RWPE2 (cell line): ENCODE results near the gene PTGES.

Experiments
- ATAC-seq: fragments of 200-7000 bp; cut with Tn5 transposase; 3 replicates; pipeline ENCODE4 v1.9.1; 2021; ENCODE audit warnings: low read depth
- DNase-seq: peaks from one replicate; pipeline ENCODE4 v3.0.0-alpha.2; 2020; ENCODE audit warnings: low spot score
- H3K27ac ChIP-seq: fragments of 450-650 bp; 2 replicates; pipeline ENCODE4 v1.5.1; 2017; ENCODE audit warnings: mild to moderate bottlenecking; ENCODE audit not compliant: poor library complexity, severe bottlenecking
- H3K27me3 ChIP-seq: fragments of 250-450 bp; sonication (Bioruptor Pico); 2 replicates; pipeline ENCODE4 v1.5.1; 2021; ENCODE audit warnings: mild to moderate bottlenecking, moderate library complexity; ENCODE audit not compliant: insufficient read depth, poor library complexity, severe bottlenecking
- H3K36me3 ChIP-seq: fragments of 250-450 bp; sonication (Bioruptor Pico); 2 replicates; pipeline ENCODE4 v1.5.1; 2020; ENCODE audit warnings: low read depth, mild to moderate bottlenecking, moderate library complexity
- H3K4me1 ChIP-seq: fragments of 250-450 bp; sonication (Bioruptor Pico); 2 replicates; pipeline ENCODE4 v1.5.1; 2021; ENCODE audit warnings: mild to moderate bottlenecking, moderate library complexity; ENCODE audit not compliant: insufficient read depth, poor library complexity, severe bottlenecking
- H3K4me3 ChIP-seq: fragments of 250-450 bp; sonication (Bioruptor Pico); 2 replicates; pipeline ENCODE4 v1.5.1; 2021; ENCODE audit warnings: mild to moderate bottlenecking, moderate library complexity; ENCODE audit not compliant: severe bottlenecking
- H3K9me3 ChIP-seq: fragments of 250-450 bp; sonication (Bioruptor Pico); 2 replicates; pipeline ENCODE4 v1.5.1; 2021; ENCODE audit warnings: mild to moderate bottlenecking, moderate library complexity; ENCODE audit not compliant: severe bottlenecking
- CTCF ChIP-seq: fragments of 450-650 bp; IDR thresholded peaks from one replicate; pipeline ENCODE4 v1.5.1; 2017; ENCODE audit warnings: mild to moderate bottlenecking, moderate library complexity; ENCODE audit not compliant: poor library complexity, severe bottlenecking

Gene PTGES

DNA sequence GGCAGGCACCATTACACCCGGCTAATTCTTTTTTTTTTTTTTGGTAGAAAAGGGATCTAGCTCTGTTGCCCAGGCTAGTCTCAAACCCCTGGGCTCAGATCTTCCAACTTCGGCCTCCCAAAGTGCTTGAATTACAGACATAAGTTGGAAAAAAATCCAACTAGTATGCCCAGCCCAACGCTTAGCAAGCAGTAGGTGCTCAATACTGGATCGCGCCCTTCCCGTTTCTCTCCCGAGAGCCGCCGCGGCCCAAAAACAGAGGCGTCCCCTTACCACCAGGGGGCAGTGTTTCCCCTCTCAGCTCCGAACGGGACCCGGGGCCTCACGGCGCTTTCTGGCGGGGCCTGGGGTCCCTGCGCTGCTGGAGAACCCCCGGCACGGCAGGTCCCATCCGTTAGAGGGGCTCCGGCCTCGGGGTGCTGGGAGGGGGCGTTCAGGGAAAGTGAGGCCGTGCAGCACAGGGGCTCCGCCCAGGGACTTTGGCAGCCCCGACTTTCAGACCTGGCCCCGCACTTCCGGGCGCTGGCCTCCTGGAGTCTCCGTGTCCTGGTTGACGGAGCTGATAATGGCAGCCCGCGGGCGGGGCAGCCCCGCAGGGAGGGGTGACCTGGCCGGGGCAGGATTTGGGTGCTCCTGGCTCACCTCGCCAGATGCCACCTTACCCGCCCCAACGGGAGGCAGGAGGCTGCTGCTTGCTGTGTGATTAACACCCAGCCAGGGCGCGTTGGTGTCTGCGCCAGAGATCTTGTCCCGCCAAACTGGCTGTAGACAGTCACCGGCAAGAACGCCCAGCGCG, 15.2 kb downstream of the PTGES start:
- peak; percentile 78 for ATAC-seq
- no peak for DNase-seq
- Histone ChIP-seq H3K4me1 (no peaks in the 10 kb centered on the region), H3K36me3 (no peaks in the 10 kb centered on the region), H3K4me3 (peak overlapping the region; percentile 32), H3K9me3 (no peaks in the 10 kb centered on the region), H3K27me3 (no peaks in the 10 kb centered on the region), H3K27ac (no peak overlapping the region)
- peak; percentile 96 for TF ChIP-seq CTCF

DNA sequence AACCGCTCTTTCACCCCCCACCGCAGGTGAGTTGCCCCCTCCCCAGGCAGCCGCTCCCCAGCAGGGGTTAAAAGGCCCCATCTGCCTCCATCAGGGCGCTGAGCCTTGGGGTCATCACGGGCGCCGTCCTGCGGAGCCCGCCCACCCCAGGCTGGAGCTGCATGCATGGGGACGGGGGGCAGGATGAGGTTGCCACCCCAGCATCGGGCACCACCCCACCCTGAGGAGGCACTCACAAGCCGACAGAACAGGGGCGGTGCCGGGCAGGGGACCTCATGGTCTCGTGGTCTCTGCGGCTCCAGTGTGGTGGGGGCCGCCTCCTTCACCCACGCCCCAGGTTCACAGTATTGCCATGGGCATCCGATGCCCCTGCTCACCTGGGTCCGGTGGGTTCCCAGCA, 16.5 kb downstream of the PTGES start:
- Histone ChIP-seq H3K4me3 (no peak overlapping the region), H3K4me1 (no peaks in the 10 kb centered on the region), H3K27me3 (no peaks in the 10 kb centered on the region), H3K9me3 (no peaks in the 10 kb centered on the region), H3K27ac (no peak overlapping the region), H3K36me3 (no peaks in the 10 kb centered on the region)
- no peak for ATAC-seq
- no peak for TF ChIP-seq CTCF
- DNase-seq, result no peak

GRCh38 chr9:129735546-129735945, 17.3 kb downstream of the PTGES start:
- Histone ChIP-seq H3K4me3 (no peak overlapping the region), H3K9me3 (no peaks in the 10 kb centered on the region), H3K4me1 (no peaks in the 10 kb centered on the region), H3K27me3 (no peaks in the 10 kb centered on the region), H3K27ac (no peak overlapping the region), H3K36me3 (no peaks in the 10 kb centered on the region)
- ATAC-seq (no peak), DNase-seq (no peak)
- no peak for TF ChIP-seq CTCF

GRCh38 chr9:129733632-129733953, 19.2 kb downstream of the PTGES start:
- no peak for ATAC-seq
- H3K27ac ChIP-seq, result no peak overlapping the region
- TF ChIP-seq CTCF, result no peak
- DNase-seq, result no peak
- H3K4me3 ChIP-seq, result no peak overlapping the region
- H3K36me3 ChIP-seq, result no peaks in the 10 kb centered on the region
- H3K4me1 ChIP-seq, result no peaks in the 10 kb centered on the region
- no peaks in the 10 kb centered on the region for H3K9me3 ChIP-seq
- H3K27me3 ChIP-seq, result no peaks in the 10 kb centered on the region

DNA sequence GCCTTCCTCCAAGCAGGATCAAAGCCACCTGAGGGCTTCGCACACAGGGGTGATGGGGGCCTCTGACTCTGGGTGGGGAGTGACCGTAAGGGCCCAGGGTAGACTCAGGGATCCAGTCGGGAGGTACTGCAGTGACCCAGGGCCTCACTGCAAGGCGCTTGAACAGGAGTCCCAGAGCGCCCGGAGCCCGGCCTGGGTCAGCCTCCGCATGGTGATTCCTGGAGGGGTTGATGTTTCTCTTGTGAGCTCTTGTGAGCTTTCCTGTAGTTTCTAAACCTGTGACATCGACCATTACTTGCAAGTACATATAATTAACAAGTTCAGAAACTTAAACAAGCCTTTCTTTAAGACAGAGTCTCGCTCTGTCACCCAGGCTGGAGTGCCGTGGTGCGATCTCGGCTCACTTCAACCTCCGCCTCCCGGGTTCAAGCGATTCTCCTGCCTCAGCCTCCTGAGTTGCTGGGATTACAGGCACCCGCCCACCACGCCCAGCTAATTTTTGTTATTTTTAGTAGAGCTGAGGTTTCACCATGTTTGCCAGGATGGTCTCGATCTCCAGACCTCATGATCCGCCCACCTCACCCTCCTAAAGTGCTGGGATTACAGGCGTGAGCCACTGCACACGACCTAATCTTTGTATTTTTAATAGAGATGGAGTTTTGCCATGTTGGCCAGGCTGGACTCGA, 19.8 kb downstream of the PTGES start:
- H3K27me3 ChIP-seq, result no peaks in the 10 kb centered on the region
- DNase-seq (no peak), ATAC-seq (no peak)
- no peaks in the 10 kb centered on the region for H3K9me3 ChIP-seq
- no peak overlapping the region for H3K27ac ChIP-seq
- TF ChIP-seq CTCF, result no peak
- no peaks in the 10 kb centered on the region for H3K4me1 ChIP-seq
- no peak overlapping the region for H3K4me3 ChIP-seq
- no peaks in the 10 kb centered on the region for H3K36me3 ChIP-seq
